ENCODE data around the gene ECD. TPM values are rescaled to one million over a fixed set of nuclear protein-coding genes. Genes with fewer than 3 reads are reported as not detected.
A peak's percentile ranks its signal among the peaks of the same experiment; 100 is the strongest.

Gene ECD
- total and polyA plus RNA-seq, 10 of the 15 experiments (the other 5 are each of a cell fraction or from before 2014, with no cell fraction given): 27.3 to 61.6 (median 44.0) TPM

DNA sequence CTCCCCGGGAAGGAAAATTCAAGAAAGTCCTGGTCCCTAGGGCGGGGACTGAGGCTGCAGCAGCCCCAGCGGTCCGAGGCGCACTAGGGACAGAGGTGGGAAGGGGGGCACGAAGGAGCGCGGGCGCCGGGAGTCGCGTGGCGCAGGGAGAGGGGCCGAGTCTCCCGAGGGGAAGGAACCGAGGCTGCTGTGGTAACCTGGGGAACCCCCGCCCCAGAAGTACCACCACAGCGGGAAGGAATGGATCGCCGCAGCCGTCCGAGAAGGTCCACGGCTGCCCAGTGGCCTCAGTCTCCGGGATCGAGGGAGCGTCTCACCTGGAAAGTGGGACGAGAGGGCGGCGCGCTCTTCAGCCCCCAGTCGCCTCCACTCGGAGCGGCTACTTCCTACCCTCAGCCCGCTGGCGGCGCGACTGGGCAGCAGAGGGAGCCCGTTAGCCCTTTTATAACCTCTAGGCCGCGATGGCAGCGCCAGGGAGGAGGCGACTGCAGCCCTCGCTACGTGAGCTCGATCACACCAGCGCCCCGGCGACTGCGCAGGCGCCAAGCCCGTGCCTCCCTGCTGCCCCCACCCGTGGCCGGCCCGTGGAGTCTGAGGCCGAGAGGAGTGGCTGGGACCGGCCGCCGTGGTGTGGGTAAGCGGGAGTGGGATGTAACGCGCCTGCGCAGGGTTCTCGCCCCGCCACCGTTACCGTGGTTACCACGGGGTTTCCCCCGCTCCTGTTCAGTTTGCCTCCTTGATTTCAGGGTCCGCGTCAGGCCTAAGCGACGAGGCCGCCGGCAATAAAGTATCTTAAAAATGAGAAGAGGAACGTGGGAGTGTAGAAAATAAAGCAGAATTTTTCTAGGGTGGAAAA is 71.1 kb downstream of the ECD start, which contains the start of gene P4HA1 (continued):
- TF ChIP-seq, protein P1, sequence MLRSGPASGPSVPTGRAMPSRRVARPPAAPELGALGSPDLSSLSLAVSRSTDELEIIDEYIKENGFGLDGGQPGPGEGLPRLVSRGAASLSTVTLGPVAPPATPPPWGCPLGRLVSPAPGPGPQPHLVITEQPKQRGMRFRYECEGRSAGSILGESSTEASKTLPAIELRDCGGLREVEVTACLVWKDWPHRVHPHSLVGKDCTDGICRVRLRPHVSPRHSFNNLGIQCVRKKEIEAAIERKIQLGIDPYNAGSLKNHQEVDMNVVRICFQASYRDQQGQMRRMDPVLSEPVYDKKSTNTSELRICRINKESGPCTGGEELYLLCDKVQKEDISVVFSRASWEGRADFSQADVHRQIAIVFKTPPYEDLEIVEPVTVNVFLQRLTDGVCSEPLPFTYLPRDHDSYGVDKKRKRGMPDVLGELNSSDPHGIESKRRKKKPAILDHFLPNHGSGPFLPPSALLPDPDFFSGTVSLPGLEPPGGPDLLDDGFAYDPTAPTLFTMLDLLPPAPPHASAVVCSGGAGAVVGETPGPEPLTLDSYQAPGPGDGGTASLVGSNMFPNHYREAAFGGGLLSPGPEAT (IDR thresholded peaks at IDR 0.05; ENCODE audit: low read depth): peak; percentile 93
- TF ChIP-seq NR2C1 (IDR thresholded peaks at IDR 0.05): no peak
- TF ChIP-seq CHD1 (IDR thresholded peaks at IDR 0.05; ENCODE audit: low read depth, low read length): peak; percentile 57
- no peak for TF ChIP-seq FOS (IDR thresholded peaks at IDR 0.05; ENCODE audit: borderline replicate concordance, extremely low read depth, insufficient read length)
- TF ChIP-seq, protein P2, sequence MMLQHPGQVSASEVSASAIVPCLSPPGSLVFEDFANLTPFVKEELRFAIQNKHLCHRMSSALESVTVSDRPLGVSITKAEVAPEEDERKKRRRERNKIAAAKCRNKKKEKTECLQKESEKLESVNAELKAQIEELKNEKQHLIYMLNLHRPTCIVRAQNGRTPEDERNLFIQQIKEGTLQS (IDR thresholded peaks at IDR 0.05; ENCODE audit: borderline replicate concordance, extremely low read depth, low read depth, low read length): no peak
- TF ChIP-seq BACH1 (IDR thresholded peaks at IDR 0.05; ENCODE audit: borderline replicate concordance): peak; percentile 100
- TF ChIP-seq PML (IDR thresholded peaks at IDR 0.05; ENCODE audit: low read length): peak; percentile 97
- peak; percentile 49; the same call in 1 of the 2 replicates for TF ChIP-seq MEF2A (IDR thresholded peaks at IDR 0.05; ENCODE audit: insufficient read depth, low read depth, low read length)
- TF ChIP-seq, protein P3, sequence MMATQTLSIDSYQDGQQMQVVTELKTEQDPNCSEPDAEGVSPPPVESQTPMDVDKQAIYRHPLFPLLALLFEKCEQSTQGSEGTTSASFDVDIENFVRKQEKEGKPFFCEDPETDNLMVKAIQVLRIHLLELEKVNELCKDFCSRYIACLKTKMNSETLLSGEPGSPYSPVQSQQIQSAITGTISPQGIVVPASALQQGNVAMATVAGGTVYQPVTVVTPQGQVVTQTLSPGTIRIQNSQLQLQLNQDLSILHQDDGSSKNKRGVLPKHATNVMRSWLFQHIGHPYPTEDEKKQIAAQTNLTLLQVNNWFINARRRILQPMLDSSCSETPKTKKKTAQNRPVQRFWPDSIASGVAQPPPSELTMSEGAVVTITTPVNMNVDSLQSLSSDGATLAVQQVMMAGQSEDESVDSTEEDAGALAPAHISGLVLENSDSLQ (IDR thresholded peaks at IDR 0.05): no peak
- peak; percentile 5; the same call in 1 of the 2 replicates for TF ChIP-seq ZNF384 (IDR thresholded peaks at IDR 0.05; ENCODE audit: borderline replicate concordance, low read depth, low read length)
- TF ChIP-seq POLR2AphosphoS5 (IDR thresholded peaks at IDR 0.05; ENCODE audit: low read length): peak; percentile 99
- peak; percentile 92 for TF ChIP-seq TAF1 (IDR thresholded peaks at IDR 0.05; ENCODE audit: borderline replicate concordance, low read depth, low read length)
- peak; percentile 82 to 93; a peak in 3 of 4 replicates for TF ChIP-seq BHLHE40 (IDR thresholded peaks at IDR 0.05; ENCODE audit: borderline replicate concordance in 1 of 2, low read depth in 2 of 2, low read length in 1 of 2)
- TF ChIP-seq STAT3 (IDR thresholded peaks at IDR 0.05; ENCODE audit: low read depth, low read length): no peak
- TF ChIP-seq, protein P4, sequence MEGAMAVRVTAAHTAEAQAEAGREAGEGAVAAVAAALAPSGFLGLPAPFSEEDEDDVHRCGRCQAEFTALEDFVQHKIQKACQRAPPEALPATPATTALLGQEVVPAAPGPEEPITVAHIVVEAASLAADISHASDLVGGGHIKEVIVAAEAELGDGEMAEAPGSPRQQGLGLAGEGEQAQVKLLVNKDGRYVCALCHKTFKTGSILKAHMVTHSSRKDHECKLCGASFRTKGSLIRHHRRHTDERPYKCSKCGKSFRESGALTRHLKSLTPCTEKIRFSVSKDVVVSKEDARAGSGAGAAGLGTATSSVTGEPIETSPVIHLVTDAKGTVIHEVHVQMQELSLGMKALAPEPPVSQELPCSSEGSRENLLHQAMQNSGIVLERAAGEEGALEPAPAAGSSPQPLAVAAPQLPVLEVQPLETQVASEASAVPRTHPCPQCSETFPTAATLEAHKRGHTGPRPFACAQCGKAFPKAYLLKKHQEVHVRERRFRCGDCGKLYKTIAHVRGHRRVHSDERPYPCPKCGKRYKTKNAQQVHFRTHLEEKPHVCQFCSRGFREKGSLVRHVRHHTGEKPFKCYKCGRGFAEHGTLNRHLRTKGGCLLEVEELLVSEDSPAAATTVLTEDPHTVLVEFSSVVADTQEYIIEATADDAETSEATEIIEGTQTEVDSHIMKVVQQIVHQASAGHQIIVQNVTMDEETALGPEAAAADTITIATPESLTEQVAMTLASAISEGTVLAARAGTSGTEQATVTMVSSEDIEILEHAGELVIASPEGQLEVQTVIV (IDR thresholded peaks at IDR 0.05; ENCODE audit: borderline replicate concordance, partially characterized antibody): peak; percentile 59
- TF ChIP-seq, protein P5, sequence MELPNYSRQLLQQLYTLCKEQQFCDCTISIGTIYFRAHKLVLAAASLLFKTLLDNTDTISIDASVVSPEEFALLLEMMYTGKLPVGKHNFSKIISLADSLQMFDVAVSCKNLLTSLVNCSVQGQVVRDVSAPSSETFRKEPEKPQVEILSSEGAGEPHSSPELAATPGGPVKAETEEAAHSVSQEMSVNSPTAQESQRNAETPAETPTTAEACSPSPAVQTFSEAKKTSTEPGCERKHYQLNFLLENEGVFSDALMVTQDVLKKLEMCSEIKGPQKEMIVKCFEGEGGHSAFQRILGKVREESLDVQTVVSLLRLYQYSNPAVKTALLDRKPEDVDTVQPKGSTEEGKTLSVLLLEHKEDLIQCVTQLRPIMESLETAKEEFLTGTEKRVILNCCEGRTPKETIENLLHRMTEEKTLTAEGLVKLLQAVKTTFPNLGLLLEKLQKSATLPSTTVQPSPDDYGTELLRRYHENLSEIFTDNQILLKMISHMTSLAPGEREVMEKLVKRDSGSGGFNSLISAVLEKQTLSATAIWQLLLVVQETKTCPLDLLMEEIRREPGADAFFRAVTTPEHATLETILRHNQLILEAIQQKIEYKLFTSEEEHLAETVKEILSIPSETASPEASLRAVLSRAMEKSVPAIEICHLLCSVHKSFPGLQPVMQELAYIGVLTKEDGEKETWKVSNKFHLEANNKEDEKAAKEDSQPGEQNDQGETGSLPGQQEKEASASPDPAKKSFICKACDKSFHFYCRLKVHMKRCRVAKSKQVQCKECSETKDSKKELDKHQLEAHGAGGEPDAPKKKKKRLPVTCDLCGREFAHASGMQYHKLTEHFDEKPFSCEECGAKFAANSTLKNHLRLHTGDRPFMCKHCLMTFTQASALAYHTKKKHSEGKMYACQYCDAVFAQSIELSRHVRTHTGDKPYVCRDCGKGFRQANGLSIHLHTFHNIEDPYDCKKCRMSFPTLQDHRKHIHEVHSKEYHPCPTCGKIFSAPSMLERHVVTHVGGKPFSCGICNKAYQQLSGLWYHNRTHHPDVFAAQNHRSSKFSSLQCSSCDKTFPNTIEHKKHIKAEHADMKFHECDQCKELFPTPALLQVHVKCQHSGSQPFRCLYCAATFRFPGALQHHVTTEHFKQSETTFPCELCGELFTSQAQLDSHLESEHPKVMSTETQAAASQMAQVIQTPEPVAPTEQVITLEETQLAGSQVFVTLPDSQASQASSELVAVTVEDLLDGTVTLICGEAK (IDR thresholded peaks at IDR 0.05; ENCODE audit: borderline replicate concordance): no peak
- TF ChIP-seq RCOR1 (conservative IDR thresholded peaks at IDR 0.05; ENCODE audit: low read depth, low read length): no peak
- TF ChIP-seq KLF5 (IDR thresholded peaks at IDR 0.05; ENCODE audit: partially characterized antibody): peak; percentile 90
- TF ChIP-seq MEF2B (IDR thresholded peaks at IDR 0.05; ENCODE audit: partially characterized antibody, poor library complexity, severe bottlenecking): peak; percentile 60
